ENCODE data around the gene THTPA. TPM values are rescaled to one million over a fixed set of nuclear protein-coding genes. Genes with fewer than 3 reads are reported as not detected.

The THTPA gene
- total and polyA plus RNA-seq, 9 of the 15 experiments (the other 6 are each of a cell fraction or from before 2014, with no cell fraction given) = 2.4 to 8.7 (median 5.2) TPM

- Histone ChIP-seq H3K9me1 (ENCODE audit: control insufficient read depth, insufficient read depth, low read length) (no peaks in the 10 kb centered on the region), H3K4me2 (ENCODE audit: insufficient read depth, low read length) (no peak overlapping the region), H3K4me3 (no peak overlapping the region), H3K79me2 (ENCODE audit: control insufficient read depth, insufficient read depth, low read length) (peaks cover 10% of the 10 kb centered on the region), H2AFZ (ENCODE audit: low read depth, low read length) (no peak overlapping the region), H4K20me1 (replicated peaks; ENCODE audit: control insufficient read depth, insufficient read depth, low read length) (0 out of 2 replicates have a peak, but pooled peaks cover 3% of the 10 kb centered on the region), H3K27ac (ENCODE audit: extremely low read depth, low read depth, low read length) (no peak overlapping the region), H3K36me3 (ENCODE audit: control insufficient read depth, insufficient read depth, low read length) (peaks cover 54% of the 10 kb centered on the region; the same call in 2 of the 3 replicates), H3K9me3 (replicated peaks; ENCODE audit: control insufficient read depth, insufficient read depth, low read depth, low read length) (no peaks in the 10 kb centered on the region), H3K27me3 (ENCODE audit: control insufficient read depth in 2 of 2, insufficient read depth in 2 of 2, low read length in 2 of 2) (no peaks in the 10 kb centered on the region), H3K4me1 (replicated peaks in 1 of 2; ENCODE audit: control insufficient read depth in 2 of 2, insufficient read depth in 2 of 2, low read length in 2 of 2) (peaks cover 7 to 13% of the 10 kb centered on the region in 2 experiments; a peak in 3 of 5 replicates), H3K9ac (ENCODE audit: insufficient read depth in 1 of 2, low read depth in 2 of 2, low read length in 2 of 2) (no peak overlapping the region)
- WGBS (ENCODE audit: insufficient coverage, low coverage, missing lambda C conversion rate) = 59% methylated on average over 6 of the region's 21 CpGs
- ChIA-PET POLR2A (interaction anchor here (0.6 to 1.2 kb wide), 5 partner anchors 77 to 820 kb away, joined by 3 to 5 read pairs (median 4); partner anchors contain the start of gene PABPN1), CTCF (ENCODE audit: low intra/inter-chr PET ratio) (interaction anchor here (1.3 to 2.0 kb wide), 2 partner anchors 81 to 231 kb away, joined by 5 to 12 read pairs; no protein-coding TSS in a partner anchor)
- DNase-seq (ENCODE audit: extremely low read depth in 1 of 4, low spot score in 3 of 4) = peak; percentile 68 to 74 (median 68)
- in situ Hi-C loops (cut with MboI) (loop anchor here (5.0 kb wide), 1 partner anchor 72 kb away; no protein-coding TSS in a partner anchor), intact Hi-C loops (cut with micrococcal nuclease) (loop anchor here (1.0 to 10.0 kb wide), 2 partner anchors 81 to 234 kb away; partner anchors contain the start of gene PABPN1)
- BruUV-seq (replicated peaks) = no TSS peak
- no peak for FAIRE-seq
- peak; percentile 38 for ATAC-seq
- TF ChIP-seq ZNF75A (CRISPR knock-in tag; IDR thresholded peaks at IDR 0.05) = no peak
- TF ChIP-seq KDM4B (IDR thresholded peaks at IDR 0.05; ENCODE audit: borderline replicate concordance in 2 of 2, low read depth in 1 of 2) = no peak
- no peak for TF ChIP-seq MEF2A (IDR thresholded peaks at IDR 0.05; ENCODE audit: control insufficient read depth, low read depth, low read length)
- TF ChIP-seq CTCF (IDR thresholded peaks at IDR 0.05 in 2 of 3, conservative IDR thresholded peaks at IDR 0.05 in 1 of 3; ENCODE audit: insufficient read depth in 2 of 3, low read depth in 1 of 3, low read length in 3 of 3) = peak; percentile 82 to 91 (median 89)
- no peak for TF ChIP-seq RFX7 (CRISPR knock-in tag; IDR thresholded peaks at IDR 0.05)
- no peak for TF ChIP-seq THAP7 (CRISPR knock-in tag; IDR thresholded peaks at IDR 0.05)
- no peak for TF ChIP-seq RFX1 (IDR thresholded peaks at IDR 0.05)
- TF ChIP-seq, protein P1, sequence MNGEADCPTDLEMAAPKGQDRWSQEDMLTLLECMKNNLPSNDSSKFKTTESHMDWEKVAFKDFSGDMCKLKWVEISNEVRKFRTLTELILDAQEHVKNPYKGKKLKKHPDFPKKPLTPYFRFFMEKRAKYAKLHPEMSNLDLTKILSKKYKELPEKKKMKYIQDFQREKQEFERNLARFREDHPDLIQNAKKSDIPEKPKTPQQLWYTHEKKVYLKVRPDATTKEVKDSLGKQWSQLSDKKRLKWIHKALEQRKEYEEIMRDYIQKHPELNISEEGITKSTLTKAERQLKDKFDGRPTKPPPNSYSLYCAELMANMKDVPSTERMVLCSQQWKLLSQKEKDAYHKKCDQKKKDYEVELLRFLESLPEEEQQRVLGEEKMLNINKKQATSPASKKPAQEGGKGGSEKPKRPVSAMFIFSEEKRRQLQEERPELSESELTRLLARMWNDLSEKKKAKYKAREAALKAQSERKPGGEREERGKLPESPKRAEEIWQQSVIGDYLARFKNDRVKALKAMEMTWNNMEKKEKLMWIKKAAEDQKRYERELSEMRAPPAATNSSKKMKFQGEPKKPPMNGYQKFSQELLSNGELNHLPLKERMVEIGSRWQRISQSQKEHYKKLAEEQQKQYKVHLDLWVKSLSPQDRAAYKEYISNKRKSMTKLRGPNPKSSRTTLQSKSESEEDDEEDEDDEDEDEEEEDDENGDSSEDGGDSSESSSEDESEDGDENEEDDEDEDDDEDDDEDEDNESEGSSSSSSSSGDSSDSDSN (IDR thresholded peaks at IDR 0.05; ENCODE audit: borderline replicate concordance in 1 of 2, low read depth in 2 of 2, low read length in 2 of 2) = no peak
- TF ChIP-seq XRCC5 (IDR thresholded peaks at IDR 0.05; ENCODE audit: low read depth, low read length) = no peak
- no peak for TF ChIP-seq MEIS2 (IDR thresholded peaks at IDR 0.05; ENCODE audit: partially characterized antibody)
- TF ChIP-seq ARNT (IDR thresholded peaks at IDR 0.05) = no peak
- TF ChIP-seq MAFK (IDR thresholded peaks at IDR 0.05; ENCODE audit: low read length) = no peak
- no peak for TF ChIP-seq ZZZ3 (IDR thresholded peaks at IDR 0.05)
These were observed 3.2 kb downstream of the THTPA start for GRCh38 chr14:23559010-23559925.
